HG03095 (cell line): ENCODE measurements around the gene KCNJ15.

Experiments used
- ATAC-seq: cut with Tn5 transposase; IDR thresholded peaks from one replicate; pipeline ENCODE4 v1.9.1; 2021; ENCODE audit warnings: moderate library complexity; ENCODE audit not compliant: unreplicated experiment

The KCNJ15 gene

DNA sequence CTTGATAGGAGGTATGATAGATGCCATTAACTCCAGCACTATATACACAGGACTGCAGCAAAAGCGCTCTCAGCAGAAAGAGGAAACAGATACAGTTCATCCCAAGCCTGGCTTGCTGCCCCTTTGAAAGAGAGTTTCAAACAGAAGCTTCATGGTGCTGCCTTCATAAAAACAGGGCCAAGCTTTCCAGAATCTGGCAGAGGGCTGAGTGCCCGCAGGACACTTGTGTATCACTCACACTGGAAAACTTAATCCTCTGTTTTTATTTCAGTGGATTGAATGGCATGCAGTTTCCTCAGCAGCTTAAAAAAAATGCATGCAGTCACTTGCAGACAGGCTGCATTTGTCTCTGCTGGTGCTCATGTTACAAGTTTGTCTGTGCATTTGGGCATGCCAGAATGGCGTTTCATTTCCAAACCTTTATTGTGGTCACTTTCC, 40.4 kb downstream of the KCNJ15 start:
- no peak for ATAC-seq

DNA sequence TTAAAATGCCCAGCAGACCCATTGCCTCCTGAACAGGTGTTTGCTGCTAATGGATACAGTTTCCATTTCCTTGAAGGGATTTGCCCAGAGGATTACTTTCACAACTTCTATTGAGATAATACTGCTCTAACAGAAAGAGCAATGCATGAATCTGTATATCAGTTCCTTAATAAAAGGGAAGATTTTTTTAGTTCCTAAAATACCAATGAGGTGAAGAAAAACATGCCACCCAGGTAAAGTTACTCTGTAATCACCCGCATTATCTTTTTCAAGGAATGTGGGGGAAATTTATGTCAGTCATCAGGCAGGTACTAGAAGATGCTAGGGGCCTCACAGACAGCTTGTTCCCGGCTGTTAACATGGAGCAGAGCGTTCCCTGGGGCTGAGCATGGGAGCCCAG, 41.1 kb downstream of the KCNJ15 start:
- no peak for ATAC-seq

DNA sequence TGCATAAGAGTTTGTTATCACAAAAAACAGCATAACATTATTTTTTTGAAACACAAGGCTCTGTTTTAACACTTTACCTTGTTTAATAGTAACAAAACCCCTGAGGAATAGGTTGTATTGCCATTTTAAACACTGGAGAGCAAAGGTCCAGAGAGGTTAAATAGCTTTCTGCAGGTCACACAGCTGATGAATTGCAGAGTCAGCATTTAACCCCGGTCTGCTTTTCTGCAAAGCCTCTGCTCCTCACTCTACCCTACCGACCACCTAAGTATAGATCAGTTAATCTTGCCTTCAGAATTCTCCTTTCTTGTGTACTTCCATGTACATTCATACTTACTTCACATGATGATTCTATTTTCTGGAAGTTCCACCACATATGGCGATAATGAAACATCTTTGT, 42.0 kb downstream of the KCNJ15 start:
- ATAC-seq, result no peak

DNA sequence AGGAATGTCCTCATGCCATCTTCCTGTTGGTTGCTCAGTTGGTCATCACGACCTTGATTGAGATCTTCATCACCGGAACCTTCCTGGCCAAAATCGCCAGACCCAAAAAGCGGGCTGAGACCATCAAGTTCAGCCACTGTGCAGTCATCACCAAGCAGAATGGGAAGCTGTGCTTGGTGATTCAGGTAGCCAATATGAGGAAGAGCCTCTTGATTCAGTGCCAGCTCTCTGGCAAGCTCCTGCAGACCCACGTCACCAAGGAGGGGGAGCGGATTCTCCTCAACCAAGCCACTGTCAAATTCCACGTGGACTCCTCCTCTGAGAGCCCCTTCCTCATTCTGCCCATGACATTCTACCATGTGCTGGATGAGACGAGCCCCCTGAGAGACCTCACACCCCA, 42.9 kb downstream of the KCNJ15 start:
- no peak for ATAC-seq

DNA sequence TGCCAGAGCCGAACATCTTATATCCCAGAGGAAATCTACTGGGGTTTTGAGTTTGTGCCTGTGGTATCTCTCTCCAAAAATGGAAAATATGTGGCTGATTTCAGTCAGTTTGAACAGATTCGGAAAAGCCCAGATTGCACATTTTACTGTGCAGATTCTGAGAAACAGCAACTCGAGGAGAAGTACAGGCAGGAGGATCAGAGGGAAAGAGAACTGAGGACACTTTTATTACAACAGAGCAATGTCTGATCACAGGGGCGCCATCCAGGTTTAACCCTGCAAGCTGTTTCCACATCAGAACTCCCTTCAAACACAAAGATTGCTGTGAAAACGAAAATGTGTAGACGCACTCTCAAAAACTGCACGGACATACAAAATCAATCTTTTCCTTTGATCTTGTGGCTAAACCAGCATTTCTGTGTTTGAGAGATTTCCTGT, 43.4 kb downstream of the KCNJ15 start:
- ATAC-seq, result no peak

DNA sequence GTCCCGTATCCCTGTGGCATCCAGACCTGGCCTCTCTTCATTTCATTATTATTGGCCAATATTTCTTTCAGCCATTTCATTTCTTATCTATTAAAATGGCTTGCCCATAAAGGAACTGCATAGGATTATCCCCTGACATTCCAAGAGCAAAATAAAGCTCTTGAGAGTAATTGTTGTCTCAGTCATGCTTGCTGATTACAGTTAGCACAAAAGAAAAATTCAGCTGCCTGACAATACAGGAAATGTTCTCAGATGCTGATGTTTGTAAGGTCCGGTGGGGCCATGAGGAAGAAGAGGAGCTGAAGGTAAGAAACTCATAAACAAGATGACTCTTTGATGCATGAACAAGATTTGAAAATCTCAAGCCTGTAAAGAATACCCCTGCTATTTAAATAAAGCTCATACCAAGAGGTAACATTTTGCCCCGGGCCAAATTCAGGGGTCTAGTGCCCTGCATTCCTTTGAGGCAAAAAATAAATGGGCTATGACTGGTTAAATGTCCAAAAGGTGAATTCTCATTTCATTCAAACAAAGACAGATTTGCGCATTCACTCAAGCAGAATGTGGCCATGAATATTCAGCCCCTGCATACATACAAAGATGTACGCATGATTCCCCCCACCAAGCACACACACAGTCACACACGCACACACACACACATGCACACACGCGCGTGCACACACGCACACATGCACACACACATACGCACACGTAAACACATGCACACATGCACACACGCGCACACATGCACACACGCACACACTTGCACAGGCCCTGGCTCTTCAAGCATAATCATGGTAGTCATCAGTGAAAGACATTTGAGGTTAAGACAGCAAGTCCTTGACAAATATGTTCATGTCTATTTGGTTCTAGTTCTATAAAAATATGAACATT, 44.8 kb downstream of the KCNJ15 start:
- ATAC-seq, result no peak

DNA sequence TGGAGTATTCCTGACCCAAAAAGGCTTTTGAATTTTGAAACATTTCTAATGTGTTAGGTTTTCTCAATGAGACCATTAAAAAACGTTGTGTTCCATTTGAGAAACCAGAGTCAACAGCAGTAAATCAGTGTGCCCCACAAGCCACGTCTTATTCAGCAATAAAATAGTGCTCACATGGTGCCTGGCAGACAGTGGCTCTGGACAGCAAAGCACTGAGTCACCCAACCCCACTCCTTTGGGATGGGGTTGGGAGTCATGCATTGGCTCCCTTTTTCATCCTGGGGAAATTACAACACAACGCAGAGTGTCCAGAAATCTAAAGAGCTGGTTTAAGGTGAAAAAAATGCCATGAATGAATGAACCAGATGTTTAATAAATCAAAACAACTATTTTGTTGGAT, 46.5 kb downstream of the KCNJ15 start:
- no peak for ATAC-seq

DNA sequence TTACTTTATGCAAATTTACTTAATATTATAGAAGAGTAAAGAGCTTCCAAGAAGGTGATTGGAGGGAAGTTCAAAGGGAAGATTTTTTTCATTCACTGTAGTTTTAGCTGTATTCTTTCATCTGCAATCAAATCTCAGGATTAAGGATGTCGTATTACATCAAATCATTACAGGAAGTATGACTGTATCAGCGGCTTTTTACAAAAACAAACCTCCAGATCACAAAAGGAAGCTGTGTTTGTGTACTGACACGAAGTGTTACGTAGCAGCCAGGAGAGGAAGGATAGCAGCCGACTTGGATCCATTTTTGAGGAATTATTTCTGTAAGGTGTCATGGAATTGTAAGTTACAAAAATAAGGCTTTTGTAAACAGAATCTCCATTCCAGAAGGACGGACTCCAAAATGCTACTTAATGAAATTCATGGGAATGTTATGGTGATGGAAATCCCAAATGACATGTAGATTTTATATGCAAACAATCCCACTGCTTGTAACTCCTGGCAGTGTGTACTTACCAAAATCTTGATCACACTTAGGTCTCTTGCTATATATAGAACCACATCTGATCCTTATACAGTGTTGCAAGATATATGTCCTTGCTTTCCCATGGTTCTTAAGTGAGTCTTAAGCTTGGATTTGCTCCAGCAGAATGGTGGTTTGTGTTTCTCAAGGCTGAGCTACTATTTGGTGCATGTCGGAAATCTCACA, 49.8 kb downstream of the KCNJ15 start:
- ATAC-seq, result no peak

DNA sequence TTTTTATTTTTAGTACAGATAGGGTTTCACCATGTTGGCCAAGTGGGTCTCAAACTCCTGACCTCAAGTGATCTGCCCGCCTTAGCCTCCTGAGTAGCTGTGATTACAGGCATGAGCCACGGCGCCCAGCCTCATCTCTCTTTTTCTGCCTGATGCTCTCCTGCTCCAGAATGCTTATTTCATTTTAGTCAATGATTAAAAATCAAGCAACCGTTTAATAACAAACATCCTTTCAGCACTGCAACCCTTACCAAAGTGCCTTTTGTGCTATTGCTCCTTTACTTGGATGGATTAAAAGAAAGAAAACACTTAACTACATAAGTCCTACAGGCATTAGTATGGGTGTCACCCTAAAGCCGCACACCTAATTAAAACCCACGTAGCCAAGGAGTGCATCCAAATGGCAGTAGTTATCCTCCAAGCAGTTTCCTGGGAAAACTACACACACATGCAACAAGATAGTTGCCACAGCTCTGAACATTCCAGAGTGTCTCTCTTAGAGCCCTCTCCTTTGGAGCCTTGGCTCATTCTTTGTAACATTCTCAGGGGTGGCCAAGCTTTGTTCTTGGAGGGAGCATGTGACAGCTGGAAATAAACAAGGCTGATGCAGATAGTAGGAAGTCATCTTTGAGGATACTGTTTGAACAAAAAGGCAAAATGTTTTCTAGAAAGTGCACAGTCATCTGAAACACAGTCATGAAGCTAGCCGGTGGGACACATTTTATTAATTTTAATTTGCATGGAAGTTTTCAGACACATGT, 51.2 kb downstream of the KCNJ15 start:
- no peak for ATAC-seq

DNA sequence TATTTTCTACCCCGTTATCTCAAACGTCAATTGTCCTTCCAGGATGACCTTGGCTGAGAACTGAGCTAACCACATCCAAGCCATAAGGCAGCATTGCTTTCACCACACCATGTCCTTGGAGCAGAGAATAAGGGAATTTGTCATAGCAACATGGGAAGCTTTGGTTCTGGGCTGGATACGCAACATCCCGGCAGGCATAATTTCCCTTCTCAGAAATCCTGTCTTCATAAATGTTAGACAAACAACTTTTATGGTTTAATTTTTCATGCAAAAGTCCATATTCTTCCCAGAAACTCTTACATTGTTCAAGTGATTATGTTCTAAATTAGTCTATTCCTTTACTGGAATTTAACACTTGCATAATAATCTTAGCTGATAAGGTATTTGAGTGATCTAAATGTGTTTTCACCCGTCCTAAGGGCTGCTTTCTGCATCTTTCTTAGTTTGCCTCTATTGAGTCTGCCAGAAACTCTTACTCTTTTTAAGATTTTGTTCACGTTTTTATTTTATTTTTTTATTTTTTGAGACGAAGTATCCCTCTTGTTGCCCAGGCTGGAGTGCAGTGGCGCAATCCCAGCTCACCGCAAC, 51.8 kb downstream of the KCNJ15 start:
- no peak for ATAC-seq

DNA sequence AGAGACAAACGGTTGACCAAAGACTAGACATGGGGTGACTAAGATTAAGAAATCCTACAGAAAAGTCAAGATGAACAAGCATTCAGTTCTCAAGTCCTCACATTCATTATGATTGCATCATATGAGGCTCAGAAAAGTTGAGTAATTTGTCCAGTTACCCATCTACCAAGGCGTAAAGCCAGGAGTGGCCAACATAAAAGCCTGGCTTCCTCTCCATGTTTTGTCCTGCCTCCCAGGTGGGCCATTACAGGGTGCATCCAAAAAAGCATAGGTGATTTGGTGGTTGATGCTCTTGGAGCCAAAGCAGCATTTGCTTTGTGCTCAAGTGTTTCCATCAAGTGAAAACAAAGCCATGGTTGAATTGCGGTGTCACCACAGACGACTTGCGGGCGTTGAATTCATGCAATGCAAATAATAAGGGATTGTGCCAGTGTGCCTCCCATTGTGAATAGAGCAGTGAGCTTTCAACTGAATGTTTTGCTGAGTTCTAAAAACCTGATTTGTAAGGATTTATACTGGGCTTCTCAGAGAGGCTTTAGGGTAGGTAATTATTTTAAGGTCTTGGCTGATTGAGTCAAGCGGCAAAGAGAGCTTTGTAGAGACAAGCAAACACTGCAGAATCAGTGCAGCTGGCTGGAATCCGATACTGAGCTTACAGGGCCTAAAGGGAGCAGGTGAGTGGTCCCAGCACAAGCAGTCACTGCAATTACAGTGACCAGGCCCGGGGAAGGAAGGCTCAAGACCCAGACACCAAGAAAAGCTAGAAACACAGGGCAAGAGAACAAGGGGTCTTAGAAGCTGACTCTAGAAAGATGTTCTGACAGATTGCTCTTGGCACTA, 54.1 kb downstream of the KCNJ15 start:
- ATAC-seq, result no peak

DNA sequence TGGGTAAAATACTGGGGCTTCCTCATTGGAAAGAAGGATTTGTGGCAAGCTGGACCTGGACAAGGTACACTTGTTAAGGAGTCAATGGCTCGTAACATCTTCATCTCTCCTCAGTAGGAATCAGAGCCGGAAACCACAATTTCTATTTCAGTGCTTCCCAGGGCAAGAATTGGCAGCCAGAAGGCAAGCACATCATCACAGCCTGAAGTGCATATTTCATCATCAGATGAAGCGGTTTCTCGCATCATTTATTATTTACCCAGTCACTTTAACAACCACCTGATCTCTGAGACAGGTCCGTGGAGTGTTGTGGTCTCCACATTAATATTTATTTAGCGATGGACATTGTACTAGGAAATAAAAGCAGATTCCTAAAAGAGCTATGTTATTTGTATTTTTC, 55.0 kb downstream of the KCNJ15 start:
- no peak for ATAC-seq

DNA sequence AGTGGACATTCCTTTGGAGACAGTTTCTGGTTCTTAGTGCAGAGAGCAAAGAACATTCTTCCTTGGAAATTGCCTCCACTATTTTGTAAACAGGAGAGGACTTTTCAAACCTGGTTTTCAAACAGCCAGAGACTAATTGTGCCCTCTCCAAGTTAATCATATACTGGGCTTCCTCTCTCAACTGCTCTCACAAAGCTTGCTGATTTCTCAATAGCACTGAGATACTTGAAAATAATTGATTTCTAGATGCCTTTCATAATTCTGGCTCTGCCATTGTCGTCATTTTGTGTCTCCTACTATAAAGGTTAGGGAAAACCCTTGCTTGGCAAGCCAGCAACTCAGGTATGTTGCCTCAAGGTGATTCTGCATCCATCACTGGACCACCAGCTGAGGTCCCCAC, 56.0 kb downstream of the KCNJ15 start:
- ATAC-seq, result no peak

DNA sequence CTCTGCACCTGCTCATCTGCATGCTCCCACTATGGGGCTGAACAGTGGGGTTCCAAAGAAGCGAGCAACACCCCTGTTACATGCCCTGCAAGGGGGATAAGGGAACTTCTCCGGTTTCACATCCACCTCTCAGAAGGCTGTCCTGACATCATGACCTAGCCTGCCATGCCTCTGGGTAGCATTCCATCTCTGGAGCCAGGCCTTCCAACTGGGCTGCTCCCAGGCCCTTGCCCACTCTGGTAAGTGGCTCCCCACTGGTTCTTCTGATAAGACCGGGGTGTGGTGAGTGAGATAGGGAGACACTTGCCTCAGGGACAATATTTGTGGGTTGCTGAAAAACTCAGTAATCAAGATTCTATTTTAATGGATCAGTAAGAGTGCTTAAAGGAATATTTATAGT, 57.8 kb downstream of the KCNJ15 start:
- no peak for ATAC-seq

DNA sequence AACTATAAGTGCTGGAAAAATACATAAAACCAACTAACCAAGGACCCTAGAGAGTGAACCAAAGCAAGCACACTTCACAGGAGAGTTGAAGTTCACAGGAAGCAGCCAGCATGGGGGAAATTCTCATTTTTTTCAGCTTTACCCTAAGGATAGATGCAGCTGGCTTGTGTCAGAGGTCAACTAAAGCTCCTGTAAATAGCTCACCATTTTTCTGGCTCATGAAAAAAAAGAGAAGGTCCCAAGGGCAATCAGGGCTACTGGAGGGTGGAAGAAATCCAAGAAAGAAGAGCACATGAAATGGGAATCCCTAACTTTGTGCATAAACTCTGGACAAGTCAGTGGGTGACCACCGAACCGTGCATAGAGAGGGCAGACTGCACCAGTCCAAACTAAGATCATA, 58.3 kb downstream of the KCNJ15 start:
- no peak for ATAC-seq

DNA sequence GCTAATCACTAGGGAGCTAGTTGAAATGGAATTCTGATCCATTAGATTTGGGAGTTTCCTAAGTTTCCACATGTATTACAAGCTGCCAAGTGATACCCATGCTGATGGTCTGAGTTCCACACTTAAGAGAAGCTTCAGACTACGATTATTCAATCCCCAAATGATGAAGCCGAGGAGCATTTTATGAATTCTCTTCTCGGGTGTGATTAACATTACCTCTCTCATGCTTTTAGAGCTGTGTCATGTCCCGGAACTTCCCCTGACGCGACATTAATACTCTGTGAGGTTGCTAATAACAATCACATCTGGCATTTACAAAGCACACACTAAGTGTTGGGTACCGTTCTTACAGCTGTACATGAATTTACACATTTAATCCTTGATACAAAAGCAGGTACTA, 63.0 kb downstream of the KCNJ15 start:
- ATAC-seq, result no peak

DNA sequence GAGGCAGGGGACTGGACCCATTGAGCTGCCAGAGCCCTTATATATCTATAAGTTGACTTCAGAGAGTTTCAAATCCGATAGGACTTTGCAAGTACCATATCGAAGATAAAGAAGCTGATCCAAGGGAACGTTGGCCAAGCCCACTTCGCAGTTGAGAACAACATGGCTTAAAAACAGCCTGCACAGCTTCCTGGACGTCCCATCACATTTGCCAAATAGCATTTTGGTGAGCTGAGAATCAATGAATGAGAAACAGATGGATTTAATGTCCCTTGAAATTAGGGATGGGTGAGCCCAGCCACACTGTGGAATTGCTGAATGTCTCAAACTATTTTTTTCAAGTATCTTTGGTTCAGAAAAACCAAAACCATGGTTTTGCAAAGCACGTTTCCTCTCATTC, 64.8 kb downstream of the KCNJ15 start:
- no peak for ATAC-seq

DNA sequence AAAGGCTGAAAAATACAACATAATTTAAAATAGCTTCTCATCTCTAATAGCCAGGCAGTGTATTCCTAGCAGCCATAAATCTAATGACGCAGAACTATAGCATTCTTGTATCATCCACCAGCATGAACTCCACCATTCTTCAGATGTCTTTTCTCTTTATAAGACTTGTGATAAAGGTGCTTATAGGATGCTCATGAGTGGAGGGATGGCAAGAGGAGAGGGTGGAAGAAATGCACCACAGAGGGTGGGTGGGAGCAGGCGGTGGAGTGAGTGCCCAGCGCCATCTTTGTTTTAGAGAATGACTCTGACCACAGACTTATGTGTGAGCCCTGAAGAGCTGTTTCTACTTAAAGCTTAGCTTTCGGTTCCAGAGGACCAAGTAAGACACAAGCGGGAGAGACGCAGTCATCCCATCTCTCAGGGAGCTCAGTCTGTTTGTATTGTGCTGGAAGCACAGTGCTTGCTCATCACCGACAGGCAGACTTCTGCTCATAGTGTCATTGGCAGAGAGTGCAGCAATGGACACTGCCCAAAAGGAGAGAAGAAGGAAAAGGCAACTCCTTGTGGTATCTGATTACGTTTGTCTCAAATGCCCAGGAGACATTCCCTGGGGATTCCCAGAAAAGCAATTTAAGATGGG, 65.6 kb downstream of the KCNJ15 start:
- no peak for ATAC-seq

DNA sequence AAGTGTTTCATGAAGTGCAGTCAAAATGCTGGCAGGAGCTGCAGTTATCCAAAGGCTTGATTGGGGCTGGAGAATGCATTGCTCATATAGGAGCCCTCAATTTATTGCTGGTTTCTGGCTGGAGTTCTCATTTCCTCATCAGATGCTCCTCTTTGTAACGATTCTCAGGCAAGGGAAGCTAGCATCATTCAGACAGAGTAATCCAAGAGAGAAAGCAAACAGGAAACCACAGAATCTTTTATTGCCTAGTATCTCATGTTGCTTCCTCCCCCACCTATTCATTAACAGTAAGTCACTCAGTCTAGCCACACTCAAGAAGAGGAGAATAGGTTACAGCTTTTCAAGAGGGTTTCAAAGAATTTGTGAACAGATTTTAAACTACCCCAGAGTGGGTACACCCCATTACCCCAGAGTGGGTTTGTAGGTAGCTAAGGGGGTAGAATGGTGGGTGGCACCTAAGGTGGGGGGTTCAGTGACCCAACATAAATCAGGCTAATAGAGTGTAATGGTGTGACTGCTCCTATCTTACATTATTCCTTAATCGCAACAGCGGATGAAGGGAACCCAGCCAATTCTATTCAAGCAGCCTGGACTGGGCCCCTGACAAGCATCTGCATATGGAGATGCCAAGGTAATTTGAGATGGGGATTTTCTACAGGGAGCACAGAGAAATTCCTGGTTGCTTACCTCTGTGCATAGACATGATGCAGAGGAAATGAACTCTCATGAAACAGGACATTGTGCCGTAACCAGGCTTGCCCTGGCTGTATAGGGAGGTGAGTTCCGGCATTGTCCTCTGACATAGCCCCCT, 67.1 kb downstream of the KCNJ15 start:
- ATAC-seq, result no peak
